ENCODE measurements around the gene APBA2. TPM values are rescaled to one million over a fixed set of nuclear protein-coding genes. Genes with fewer than 3 reads are reported as not detected.

APBA2 gene
- total and polyA plus RNA-seq, 2 of the 13 experiments (the other 11 are each of a cell fraction or from before 2014, with no cell fraction given) = 0.62 to 2.3 TPM

- Histone ChIP-seq H3K4me1 (ENCODE audit: insufficient read depth, low read length) (no peaks in the 10 kb centered on the region), H3K9ac (ENCODE audit: insufficient read depth, low read depth, low read length) (no peak overlapping the region), H3K4me3 (replicated peaks in 1 of 3; ENCODE audit: insufficient read depth in 1 of 3, low read depth in 2 of 3, low read length in 3 of 3) (no peak overlapping the region), H3K4me2 (ENCODE audit: low read depth, low read length) (no peak overlapping the region), H3K27me3 (ENCODE audit: control insufficient read depth in 1 of 2, insufficient read depth in 2 of 2, low read length in 2 of 2) (no peaks in the 10 kb centered on the region; a peak in 1 of 5 replicates), H3K79me2 (ENCODE audit: insufficient read depth, low read length) (no peaks in the 10 kb centered on the region), H4K20me1 (ENCODE audit: insufficient read depth, low read length) (no peaks in the 10 kb centered on the region), H3K36me3 (replicated peaks in 1 of 2; ENCODE audit: control insufficient read depth in 1 of 2, insufficient read depth in 2 of 2, low read length in 2 of 2) (no peaks in the 10 kb centered on the region), H3K27ac (ENCODE audit: extremely low read length, insufficient read depth, low read length) (no peak overlapping the region), H2AFZ (ENCODE audit: low read length) (no peak overlapping the region), H3K9me3 (ENCODE audit: low read length) (no peaks in the 10 kb centered on the region)
- TF ChIP-seq ZNF646 (CRISPR knock-in tag; IDR thresholded peaks at IDR 0.05) (peak; percentile 36; the same call in 1 of the 2 replicates), FOXP1 (IDR thresholded peaks at IDR 0.05) (peak; percentile 13; the same call in 1 of the 2 replicates), FOXP1 (CRISPR knock-in tag; IDR thresholded peaks at IDR 0.05) (no peak), GTF2F1 (IDR thresholded peaks at IDR 0.05; ENCODE audit: low read length) (no peak), TRIM22 (IDR thresholded peaks at IDR 0.05) (peak; percentile 20; the same call in 1 of the 2 replicates), FOXA1 (IDR thresholded peaks at IDR 0.05) (0 out of 2 replicates have a peak, but pooled peaks have one; percentile 3), FOXA1 (CRISPR knock-in tag; IDR thresholded peaks at IDR 0.05) (no peak)
- ChIA-PET CTCF (ENCODE audit: low intra/inter-chr PET ratio, low total read pairs) (no interaction called here), POLR2A (no interaction called here)
- intact Hi-C loops (cut with micrococcal nuclease; ENCODE audit: unreplicated experiment) (loop anchor here (10.0 kb wide), 1 partner anchor 60 kb away; no protein-coding TSS in a partner anchor), in situ Hi-C loops (cut with HindIII; ENCODE audit: extremely low pct_ligation_motif_present, low pct_unique_long_range_greater_than_20kb) (no loop called here)
- BruUV-seq (replicated peaks) = no TSS peak
- FAIRE-seq = no peak
- ATAC-seq = no peak; the same call in 2 of the 3 replicates
- DNase-seq (ENCODE audit: low spot score) = no peak
- WGBS (ENCODE audit: low lambda C conversion rate) = 77% methylated on average over 3 of the region's 3 CpGs
Measured at GRCh38 chr15:28915041-28915810, 29.5 kb downstream of the APBA2 start.

Measured in HepG2 (cell line).